A549 (cell line): ENCODE measurements around the gene ZBTB22. TPM values are rescaled to one million over a fixed set of nuclear protein-coding genes. Genes with fewer than 3 reads are reported as not detected.

ENCODE experiments used
- ATAC-seq, 2 experiments: fragments of 200-7000 bp in 1 of 2; fragments of >200 bp in 1 of 2; cut with Nextera tagmentation in 1 of 2; cut with Tn5 transposase in 1 of 2; 3 replicates each; pipeline versions ENCODE4 v1.8.0 to v1.9.1; 2018 to 2020; ENCODE audit warnings: mild to moderate bottlenecking in 1 of 2, moderate library complexity in 1 of 2
- CTCF ChIA-PET: fragments of 300-600 bp; sonication (Branson Sonifier 250); formaldehyde crosslinking; extraction: SDS; loops from one replicate; lab custom pipeline; 2021; ENCODE audit warnings: antibody characterized with exemption, inconsistent platforms; lab: Yijun Ruan, JAX
- POLR2A ChIA-PET: fragments of 350-600 bp; formaldehyde crosslinking; extraction: SDS; loops from one replicate; lab custom pipeline; 2021; ENCODE audit warnings: antibody characterized with exemption, inconsistent platforms; lab: Yijun Ruan, JAX
- DNase-seq, 2 experiments: peaks; one replicate each; pipeline versions ENCODE4 v3.0.0 to v3.0.0-alpha.2; 2011 to 2016; ENCODE audit warnings: low read depth in 1 of 2, low spot score in 1 of 2
- FAIRE-seq: peaks from 2 replicates; lab custom pipeline; 2011; peaks lifted over from hg19 to GRCh38; lab: Jason Lieb, UNC
- H3K27ac ChIP-seq, 2 experiments: fragments of >200 bp; sonication (Bioruptor Twin); formaldehyde crosslinking; 3 replicates each; pipeline ENCODE4 v1.5.1; 2016 to 2017
- H3K4me1 ChIP-seq: fragments of >200 bp; sonication (Bioruptor Twin); formaldehyde crosslinking; 3 replicates; pipeline ENCODE4 v1.6.1; 2016
- H3K4me2 ChIP-seq: fragments of >200 bp; sonication (Bioruptor Twin); formaldehyde crosslinking; 3 replicates; pipeline ENCODE4 v1.6.1; 2016
- H3K4me3 ChIP-seq: fragments of >200 bp; sonication (Bioruptor Twin); formaldehyde crosslinking; 3 replicates; pipeline ENCODE4 v1.5.1; 2016
- H3K9me3 ChIP-seq: fragments of >200 bp; sonication (Bioruptor Twin); formaldehyde crosslinking; 3 replicates; pipeline ENCODE4 v1.6.1; 2016
- ATOH8 ChIP-seq: fragments of 250-450 bp; sonication (Bioruptor Pico); IDR thresholded peaks from 2 replicates; pipeline ENCODE4 v1.5.0; 2020; ENCODE audit warnings: low read depth, mild to moderate bottlenecking, moderate library complexity
- CBX2 ChIP-seq: fragments of 200-600 bp; sonication (generic); IDR thresholded peaks from 2 replicates; pipeline ENCODE4 v1.6.1; 2016; ENCODE audit warnings: low read depth, mild to moderate bottlenecking, borderline replicate concordance
- CTCF ChIP-seq: fragments of >200 bp; sonication (Bioruptor Twin); formaldehyde crosslinking; IDR thresholded peaks from 3 replicates; pipeline ENCODE4 v1.5.1; 2016
- E2F6 ChIP-seq: IDR thresholded peaks from 2 replicates; pipeline ENCODE4 v1.6.1; 2012; ENCODE audit warnings: low read depth, borderline replicate concordance
- ELK1 ChIP-seq: fragments of 150-350 bp; IDR thresholded peaks from 2 replicates; pipeline ENCODE4 v1.6.1; 2014; ENCODE audit warnings: low read depth, mild to moderate bottlenecking, low read length
- ESRRA ChIP-seq: fragments of 150-350 bp; IDR thresholded peaks from 2 replicates; pipeline ENCODE4 v1.6.1; 2014; ENCODE audit warnings: mild to moderate bottlenecking, low read length, borderline replicate concordance
- HDAC2 ChIP-seq: fragments of 200-600 bp; sonication (generic); IDR thresholded peaks from 2 replicates; pipeline ENCODE4 v1.6.1; 2016
- HEYL ChIP-seq: fragments of 250-450 bp; sonication (Bioruptor Pico); IDR thresholded peaks from 2 replicates; pipeline ENCODE4 v1.8.0; 2021; ENCODE audit warnings: mild to moderate bottlenecking, moderate library complexity
- HOXB5 ChIP-seq: fragments of 250-450 bp; sonication (Bioruptor Pico); IDR thresholded peaks from 2 replicates; pipeline ENCODE4 v1.5.0; 2020; ENCODE audit warnings: mild to moderate bottlenecking, moderate library complexity
- MYC ChIP-seq: IDR thresholded peaks from 2 replicates; pipeline ENCODE4 v1.6.1; 2012; ENCODE audit warnings: mild to moderate bottlenecking, inconsistent platforms, low read length, improper control_type of control experiment, borderline replicate concordance
- NFE2L2 ChIP-seq: fragments of 150-350 bp; conservative IDR thresholded peaks from 2 replicates; pipeline ENCODE4 v1.6.1; 2014; ENCODE audit warnings: low read length
- PBX3 ChIP-seq: IDR thresholded peaks from 2 replicates; pipeline ENCODE4 v1.6.1; 2012
- POLR2A ChIP-seq: IDR thresholded peaks from 2 replicates; pipeline ENCODE4 v1.6.1; 2012; ENCODE audit warnings: mild to moderate bottlenecking, low read length
- RAD21 ChIP-seq, 2 experiments: fragments of >200 bp in 1 of 2; sonication (Bioruptor Twin) in 1 of 2; formaldehyde crosslinking in 1 of 2; IDR thresholded peaks in 1 of 2; conservative IDR thresholded peaks in 1 of 2; 2 replicates in 1 of 2; 3 replicates in 1 of 2; pipeline ENCODE4 v1.6.1; 2012 to 2018; ENCODE audit warnings: inconsistent platforms in 1 of 2
- RARB ChIP-seq: fragments of 250-450 bp; sonication (Bioruptor Pico); IDR thresholded peaks from 2 replicates; pipeline ENCODE4 v1.8.0; 2021; ENCODE audit warnings: mild to moderate bottlenecking, moderate library complexity
- RFX5 ChIP-seq: fragments of 450-650 bp; IDR thresholded peaks from 2 replicates; pipeline ENCODE4 v1.7.1; 2014; ENCODE audit warnings: antibody characterized with exemption, mild to moderate bottlenecking, moderate library complexity
- TFCP2L1 ChIP-seq: fragments of 250-450 bp; sonication (Bioruptor Pico); IDR thresholded peaks from 2 replicates; pipeline ENCODE4 v1.5.0; 2021; ENCODE audit warnings: mild to moderate bottlenecking
- ZSCAN20 ChIP-seq: fragments of 250-450 bp; sonication (Bioruptor Pico); IDR thresholded peaks from 2 replicates; pipeline ENCODE4 v1.8.0; 2022; ENCODE audit warnings: mild to moderate bottlenecking, moderate library complexity
- WGBS: methylation state at CpG from one replicate; pipeline ENCODE4 v1.1.6; 2017; ENCODE audit errors: missing lambda C conversion rate; 5-methylcytosine and 5-hydroxymethylcytosine counted together
- polyA plus RNA-seq, 4 experiments: library from polyadenylated mRNA; depleted of rRNA in 3 of 4; stranded (reverse); fragments of >200 nt; fragmentation: RNase III in 1 of 4; extraction: RNeasy Plus Mini Kit Qiagen cat#74134 plus additional on column Dnase treatment in 1 of 4; gene quantifications; 2 replicates in 3 of 4; 3 replicates in 1 of 4; pipeline ENCODE4 v1.2.3, GENCODE V29; 2011 to 2017

ZBTB22 gene
- polyA plus RNA-seq, 2 of the 4 experiments (the other 2 are of a cell fraction): 3.2 to 8.3 TPM

GRCh38 chr6:33321227-33321626, 3.7 kb upstream of the ZBTB22 start:
- H3K4me1 ChIP-seq: peaks cover 39% of the 10 kb centered on the region
- H3K27ac ChIP-seq: peak overlapping the region in 1 of 2 experiments; percentile 97; a peak in 3 of 6 replicates
- no peak for DNase-seq
- H3K9me3 ChIP-seq: no peaks in the 10 kb centered on the region
- H3K4me2 ChIP-seq: peak overlapping the region; percentile 98
- TF ChIP-seq TFCP2L1 (CRISPR knock-in tag): no peak
- TF ChIP-seq POLR2A: no peak
- WGBS: 96% methylated on average over 8 of the region's 9 CpGs
- CTCF ChIA-PET: interaction anchor here (1.0 to 1.1 kb wide), 2 partner anchors 63 to 98 kb away, joined by 3 to 5 read pairs; no protein-coding TSS in a partner anchor
- no peak for ATAC-seq
- H3K4me3 ChIP-seq: no peak overlapping the region
- no peak for FAIRE-seq
- POLR2A ChIA-PET: no interaction called here

GRCh38 chr6:33320315-33321181, 3.0 kb upstream of the ZBTB22 start:
- Histone ChIP-seq H3K9me3 (no peaks in the 10 kb centered on the region), H3K4me1 (peaks cover 39% of the 10 kb centered on the region), H3K4me2 (peak overlapping the region; percentile 98; the same call in 1 of the 3 replicates), H3K27ac (no peak overlapping the region), H3K4me3 (no peak overlapping the region)
- DNase-seq (no peak), FAIRE-seq (no peak), ATAC-seq (no peak)
- CTCF ChIA-PET: interaction anchor here (1.0 to 1.1 kb wide), 3 partner anchors 20 to 98 kb away, joined by 3 to 5 read pairs (median 3); no protein-coding TSS in a partner anchor
- POLR2A ChIA-PET: no interaction called here
- no peak for TF ChIP-seq HOXB5 (CRISPR knock-in tag)
- TF ChIP-seq RAD21 (conservative IDR thresholded peaks at IDR 0.05 in 1 of 2, IDR thresholded peaks at IDR 0.05 in 1 of 2): no peak
- no peak for TF ChIP-seq RARB (CRISPR knock-in tag)
- no peak for TF ChIP-seq CTCF
- no peak for TF ChIP-seq MYC
- no peak for TF ChIP-seq HDAC2
- TF ChIP-seq ELK1: no peak
- TF ChIP-seq ATOH8 (CRISPR knock-in tag): no peak
- TF ChIP-seq NFE2L2: no peak
- no peak for TF ChIP-seq HEYL (CRISPR knock-in tag)
- TF ChIP-seq PBX3: no peak
- no peak for TF ChIP-seq RFX5
- TF ChIP-seq ESRRA: no peak
- no peak for TF ChIP-seq CBX2
- no peak for TF ChIP-seq E2F6
- no peak for TF ChIP-seq ZSCAN20 (CRISPR knock-in tag)
- 73% methylated on average over 18 of the region's 32 CpGs for WGBS
